B cell (primary cell): ENCODE data around the gene PI4K2B. TPM values are rescaled to one million over a fixed set of nuclear protein-coding genes. Genes with fewer than 3 reads are reported as not detected.

Experiments used
- ATAC-seq: fragments of 200-7000 bp; cut with Tn5 transposase; one replicate; pipeline ENCODE4 v1.10.0; 2021; ENCODE audit warnings: low read depth, mild to moderate bottlenecking, moderate number of reproducible peaks, moderate library complexity
- CTCF ChIA-PET: fragments of 350-600 bp; sonication (Branson Sonifier 250); formaldehyde crosslinking; loops from one replicate; lab custom pipeline; 2021; ENCODE audit warnings: antibody characterized with exemption, inconsistent platforms; lab: Charles Lee
- POLR2A ChIA-PET: fragments of 350-600 bp; sonication (Branson Sonifier 250); formaldehyde crosslinking; loops from one replicate; lab custom pipeline; 2021; ENCODE audit warnings: antibody characterized with exemption; lab: Charles Lee
- DNase-seq: peaks from one replicate; pipeline ENCODE4 v3.0.0; 2013
- H2AFZ ChIP-seq: 2 replicates; pipeline ENCODE4 v1.6.1; 2012; ENCODE audit warnings: mild to moderate bottlenecking, low read depth, low read length; ENCODE audit not compliant: insufficient read depth, poor library complexity, severe bottlenecking
- H3K27ac ChIP-seq, 2 donors: 1 replicate in 1 of 2; 2 replicates in 1 of 2; pipeline ENCODE4 v1.5.1; 2012 to 2013; ENCODE audit warnings: low read length in 2 of 2, mild to moderate bottlenecking in 2 of 2, moderate library complexity in 1 of 2
- H3K27me3 ChIP-seq, 4 experiments: fragments of 200-600 bp in 1 of 4; sonication (generic) in 1 of 4; replicated peaks in 1 of 4; 1 replicate in 2 of 4; 2 replicates in 2 of 4; pipeline versions ENCODE4 v1.6.1 to v1.7.0; 2013 to 2016; ENCODE audit warnings: low read length in 3 of 4, mild to moderate bottlenecking in 2 of 4, mixed read lengths in 1 of 4, moderate library complexity in 1 of 4; ENCODE audit not compliant: insufficient read depth in 4 of 4, control insufficient read depth in 3 of 4; ENCODE audit errors: control extremely low read depth in 1 of 4
- H3K36me3 ChIP-seq, 2 experiments: replicated peaks in 1 of 2; 1 replicate in 1 of 2; 2 replicates in 1 of 2; pipeline versions ENCODE4 v1.6.1 to v1.7.1; 2013; ENCODE audit warnings: low read length in 1 of 2; ENCODE audit not compliant: insufficient read depth in 2 of 2, control insufficient read depth in 1 of 2; ENCODE audit errors: control extremely low read depth in 1 of 2, extremely low read depth in 1 of 2
- H3K4me1 ChIP-seq, 2 donors: fragments of 200-600 bp in 1 of 2; sonication (generic) in 1 of 2; 1 replicate in 1 of 2; 2 replicates in 1 of 2; pipeline versions ENCODE4 v1.5.1 to v1.6.1; 2013 to 2017; ENCODE audit warnings: low read length in 2 of 2; ENCODE audit not compliant: control insufficient read depth in 2 of 2, insufficient read depth in 2 of 2
- H3K4me2 ChIP-seq: replicated peaks from 2 replicates; pipeline ENCODE3; 2012; ENCODE audit warnings: mild to moderate bottlenecking, low read depth, low read length; ENCODE audit not compliant: poor library complexity, severe bottlenecking
- H3K4me3 ChIP-seq, 5 experiments: fragments of 200-600 bp in 1 of 5; sonication (generic) in 1 of 5; 1 replicate in 3 of 5; 2 replicates in 2 of 5; pipeline versions ENCODE4 v1.5.1 to v1.7.0; 2011 to 2016; ENCODE audit warnings: low read length in 4 of 5, mild to moderate bottlenecking in 4 of 5, low read depth in 2 of 5, control low read depth in 1 of 5, moderate library complexity in 1 of 5; ENCODE audit not compliant: insufficient read depth in 1 of 5; ENCODE audit errors: control extremely low read depth in 1 of 5, extremely low read depth in 1 of 5
- H3K79me2 ChIP-seq: fragments of 200-600 bp; sonication (generic); one replicate; pipeline ENCODE4 v1.6.0; 2016; ENCODE audit warnings: low read length; ENCODE audit not compliant: control insufficient read depth, insufficient read depth
- H3K9ac ChIP-seq: fragments of 200-600 bp; sonication (generic); 2 replicates; pipeline ENCODE4 v1.6.1; 2017; ENCODE audit warnings: mild to moderate bottlenecking, low read length, moderate library complexity
- H3K9me3 ChIP-seq, 3 donors: one replicate each; pipeline versions ENCODE4 v1.6.1 to v1.7.1; 2013; ENCODE audit warnings: low read length in 2 of 3; ENCODE audit not compliant: control insufficient read depth in 2 of 3, insufficient read depth in 1 of 3; ENCODE audit errors: control extremely low read depth in 1 of 3
- H4K20me1 ChIP-seq: 2 replicates; pipeline ENCODE4 v1.6.0; 2012; ENCODE audit warnings: mild to moderate bottlenecking, low read length; ENCODE audit not compliant: insufficient read depth, control insufficient read depth, poor library complexity, severe bottlenecking
- H3K27ac Mint-ChIP-seq: one replicate; pipeline ENCODE4 v1.8.0; 2021; ENCODE audit warnings: mixed read lengths
- H3K27me3 Mint-ChIP-seq: one replicate; pipeline ENCODE4 v1.8.0; 2021; ENCODE audit warnings: mixed read lengths
- H3K4me1 Mint-ChIP-seq: one replicate; pipeline ENCODE4 v1.8.0; 2021; ENCODE audit warnings: mixed read lengths
- H3K4me3 Mint-ChIP-seq: one replicate; pipeline ENCODE4 v1.8.0; 2021; ENCODE audit warnings: mixed read lengths
- H3K9me3 Mint-ChIP-seq: one replicate; pipeline ENCODE4 v1.8.0; 2022; ENCODE audit warnings: mixed read lengths; ENCODE audit not compliant: insufficient read depth
- CTCF ChIP-seq: fragments of 200-600 bp; IDR thresholded peaks from one replicate; pipeline ENCODE4 v1.8.0; 2022; ENCODE audit warnings: antibody characterized with exemption, mild to moderate bottlenecking
- EZH2 ChIP-seq: IDR thresholded peaks from 2 replicates; pipeline ENCODE4 v1.6.1; 2012; ENCODE audit warnings: borderline replicate concordance, low read depth, mild to moderate bottlenecking, moderate library complexity, low read length; ENCODE audit not compliant: insufficient read depth, poor library complexity, severe bottlenecking
- WGBS: methylation state at CpG from one replicate; pipeline ENCODE4 v1.1.5; 2013; ENCODE audit warnings: missing lambda C conversion rate; ENCODE audit not compliant: insufficient coverage; 5-methylcytosine and 5-hydroxymethylcytosine counted together
- intact Hi-C: fragments of 100-400 bp; cut with micrococcal nuclease; formaldehyde crosslinking; loops from one replicate; pipeline ENCODE4 v1.10.0; 2022
- polyA plus RNA-seq: library from polyadenylated mRNA; depleted of rRNA; stranded (reverse); fragments of >200 nt; gene quantifications from 2 replicates; pipeline ENCODE4 v1.2.3, GENCODE V29; 2012
- total RNA-seq, 2 donors: library from RNA; stranded (reverse); fragments of 120-200 nt in 1 of 2; gene quantifications; 1 replicate in 1 of 2; 2 replicates in 1 of 2; pipeline versions ENCODE4 v1.2.3 to v1.2.4, GENCODE V29; 2013 to 2022

PI4K2B gene
- total and polyA plus RNA-seq, 2 donors (not counting 1 experiment from before 2014, with no cell fraction given), result 3.8 to 13.7 TPM

- ChIA-PET CTCF (no interaction called here), POLR2A (interaction anchor here (0.7 kb wide), 1 partner anchor 8 kb away, joined by 7 read pairs; no protein-coding TSS in a partner anchor)
- Mint-ChIP-seq H3K27me3 (no peaks in the 10 kb centered on the region), H3K4me1 (no peaks in the 10 kb centered on the region), H3K4me3 (no peak overlapping the region), H3K27ac (no peak overlapping the region), H3K9me3 (peaks cover 27% of the 10 kb centered on the region)
- DNase-seq (peak; percentile 64), ATAC-seq (peak; percentile 41)
- H3K4me2 ChIP-seq, result no peak overlapping the region
- no peak overlapping the region for H3K4me3 ChIP-seq
- H3K27me3 ChIP-seq, result no peaks in the 10 kb centered on the region
- H2AFZ ChIP-seq, result no peak overlapping the region
- H3K4me1 ChIP-seq, result no peaks in the 10 kb centered on the region
- peaks cover 7 to 67% (median 40%) of the 10 kb centered on the region in 3 donors for H3K9me3 ChIP-seq
- intact Hi-C loops, result no loop called here
- no peak overlapping the region for H3K27ac ChIP-seq
- WGBS, result 100% methylated on average over 1 of the region's 7 CpGs
- no peaks in the 10 kb centered on the region for H3K36me3 ChIP-seq
- TF ChIP-seq CTCF, result no peak
- no peak for TF ChIP-seq EZH2
- no peak overlapping the region for H3K9ac ChIP-seq
- no peaks in the 10 kb centered on the region for H4K20me1 ChIP-seq
- H3K79me2 ChIP-seq, result no peaks in the 10 kb centered on the region
Measured at GRCh38 chr4:25223802-25224375, 9.9 kb upstream of the PI4K2B start.

- H3K27ac ChIP-seq, result no peak overlapping the region
- intact Hi-C loops, result loop anchor here (5.0 to 10.0 kb wide), 3 partner anchors 48 to 1765 kb away; partner anchors contain the start of gene DHX15
- no peaks in the 10 kb centered on the region for H3K27me3 Mint-ChIP-seq
- no peaks in the 10 kb centered on the region for H3K79me2 ChIP-seq
- H3K9me3 ChIP-seq, result peaks cover 0 to 26% (median 24%) of the 10 kb centered on the region in 3 donors
- POLR2A ChIA-PET, result no interaction called here
- H3K4me1 Mint-ChIP-seq, result peaks cover 10% of the 10 kb centered on the region
- WGBS, result 100% methylated on average over 5 of the region's 6 CpGs
- peaks cover 5 to 8% of the 10 kb centered on the region in 2 donors for H3K4me1 ChIP-seq
- no peak for DNase-seq
- no peak for TF ChIP-seq CTCF
- TF ChIP-seq EZH2, result no peak
- no peak overlapping the region for H3K4me3 Mint-ChIP-seq
- H3K27ac Mint-ChIP-seq, result no peak overlapping the region
- ATAC-seq, result no peak
- no peak overlapping the region for H3K4me3 ChIP-seq
- no peaks in the 10 kb centered on the region for H3K36me3 ChIP-seq
- H3K9me3 Mint-ChIP-seq, result peaks cover 6% of the 10 kb centered on the region
- no peak overlapping the region for H2AFZ ChIP-seq
- no peak overlapping the region for H3K4me2 ChIP-seq
- H3K27me3 ChIP-seq, result no peaks in the 10 kb centered on the region
- CTCF ChIA-PET, result no interaction called here
- H3K9ac ChIP-seq, result no peak overlapping the region
- H4K20me1 ChIP-seq, result no peaks in the 10 kb centered on the region
Measured at GRCh38 chr4:25229804-25230203, 4.0 kb upstream of the PI4K2B start.
